Stimulated activated CD8-positive, alpha-beta memory T cell treated with anti-CD3 and anti-CD28 coated beads, Interleukin-15, amount 100 ng/mL, for 1 hour (primary cell): ENCODE results near the gene SORD.
"Not testable (repeated sequence)": the region's sequence is repeated elsewhere in the genome, so short reads cannot be mapped to it uniquely, and the experiment has no call there.

Experiments
- DNase-seq: peaks from one replicate; pipeline ENCODE4 v3.0.0-alpha.2; 2020; ENCODE audit warnings: low read depth

SORD gene

DNA sequence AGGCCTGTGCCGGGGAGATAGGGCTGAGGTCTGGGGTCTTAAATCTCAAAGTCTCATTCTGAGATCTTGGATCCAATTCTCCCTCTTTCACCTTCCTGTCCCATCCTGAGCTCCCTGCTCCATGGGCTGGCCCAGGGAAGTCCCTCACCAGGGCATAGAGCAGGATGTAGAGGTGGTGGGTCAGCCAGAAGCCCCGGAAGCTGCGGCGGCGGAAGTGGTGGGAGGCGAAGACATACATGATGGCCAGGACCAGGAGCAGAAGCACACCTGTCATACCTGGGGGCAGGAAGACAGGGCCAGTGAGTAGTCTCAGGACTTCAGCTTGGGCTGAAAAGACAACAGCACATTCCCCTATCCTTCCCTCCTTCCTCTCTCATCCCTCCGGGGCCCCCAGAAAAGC is 74.5 kb downstream of the SORD start:
- DNase-seq, result no peak

GRCh38 chr15:45099549-45100165 is 76.7 kb downstream of the SORD start:
- DNase-seq, result no peak

DNA sequence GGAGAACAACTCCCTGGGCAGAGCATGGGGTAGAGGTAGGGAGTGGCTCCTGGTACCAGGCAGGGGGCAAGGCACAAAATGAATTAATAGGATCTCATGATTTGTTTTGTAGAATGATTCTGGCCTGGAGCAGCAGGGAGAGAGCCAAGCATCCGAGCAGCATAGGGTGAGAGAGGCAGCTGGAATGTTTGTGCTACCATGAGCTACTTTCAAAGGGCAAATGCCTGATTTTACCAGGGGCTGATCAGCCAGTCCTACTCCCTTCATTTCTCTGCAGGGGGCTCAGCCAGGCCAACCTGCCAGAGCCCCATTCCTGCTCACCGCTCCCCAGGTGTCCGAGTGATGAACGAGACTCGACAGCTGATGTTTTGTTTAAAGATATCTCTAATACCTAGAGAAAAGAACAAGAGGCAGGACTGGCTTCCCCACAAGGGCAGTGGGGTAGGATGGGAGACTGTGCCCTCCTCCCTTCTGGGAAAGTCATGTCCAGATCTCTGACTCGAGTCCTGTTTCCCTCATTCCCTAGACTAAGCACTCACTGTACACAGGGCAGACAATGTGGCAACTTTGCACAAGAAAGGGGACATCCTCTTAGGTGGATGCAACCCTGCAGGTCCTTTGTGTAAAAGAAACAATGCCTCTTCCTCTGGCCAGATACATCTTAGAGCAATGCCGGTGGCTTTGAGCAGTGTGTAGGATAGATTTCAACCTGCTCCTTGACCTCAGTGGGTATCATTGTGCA is 78.1 kb downstream of the SORD start:
- DNase-seq, result no peak

DNA sequence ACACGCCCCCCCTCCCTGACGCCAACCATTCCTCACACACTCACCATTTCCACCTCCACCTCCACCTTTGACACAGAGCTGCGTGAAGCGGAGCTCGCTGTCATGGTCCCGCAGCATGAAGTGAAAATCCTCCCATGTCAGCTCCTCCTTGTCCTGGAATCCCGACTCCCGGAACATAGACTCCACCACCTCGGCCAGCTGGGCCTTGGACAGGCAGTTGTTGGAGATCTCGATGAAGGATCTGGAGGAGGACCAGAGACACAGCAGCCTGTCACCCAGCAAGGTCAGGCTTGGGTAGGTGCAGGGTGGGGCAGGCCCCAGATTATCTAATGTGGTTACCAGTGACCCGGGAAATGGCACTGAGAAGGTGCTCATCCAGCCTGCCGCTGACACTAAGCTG is 78.8 kb downstream of the SORD start:
- DNase-seq, result no peak

DNA sequence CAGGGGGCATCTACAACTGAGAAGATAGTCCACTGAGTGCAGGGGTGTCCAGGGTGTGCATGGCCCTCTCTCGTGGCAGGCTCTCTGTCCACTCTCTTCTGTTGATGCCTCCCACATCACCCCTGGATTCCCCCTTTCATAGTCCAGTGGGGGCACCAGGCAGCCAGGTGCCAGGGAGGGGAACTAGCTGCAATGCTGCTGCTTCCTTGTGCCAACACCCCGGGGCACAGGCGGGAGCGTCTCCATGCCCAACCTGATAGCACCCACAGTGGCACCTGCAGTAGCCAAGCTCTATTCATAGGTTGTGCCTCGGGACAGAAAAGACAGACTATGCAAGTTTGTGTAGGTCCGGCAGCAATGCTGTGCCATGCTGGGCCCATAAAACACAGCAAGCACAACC is 79.2 kb downstream of the SORD start:
- DNase-seq, result no peak

GRCh38 chr15:45104170-45104569 is 81.2 kb downstream of the SORD start:
- not testable (repeated sequence) for DNase-seq

GRCh38 chr15:45105586-45105985 is 82.6 kb downstream of the SORD start:
- no peak for DNase-seq

GRCh38 chr15:45106002-45106790 is 83.2 kb downstream of the SORD start:
- DNase-seq, result no peak

DNA sequence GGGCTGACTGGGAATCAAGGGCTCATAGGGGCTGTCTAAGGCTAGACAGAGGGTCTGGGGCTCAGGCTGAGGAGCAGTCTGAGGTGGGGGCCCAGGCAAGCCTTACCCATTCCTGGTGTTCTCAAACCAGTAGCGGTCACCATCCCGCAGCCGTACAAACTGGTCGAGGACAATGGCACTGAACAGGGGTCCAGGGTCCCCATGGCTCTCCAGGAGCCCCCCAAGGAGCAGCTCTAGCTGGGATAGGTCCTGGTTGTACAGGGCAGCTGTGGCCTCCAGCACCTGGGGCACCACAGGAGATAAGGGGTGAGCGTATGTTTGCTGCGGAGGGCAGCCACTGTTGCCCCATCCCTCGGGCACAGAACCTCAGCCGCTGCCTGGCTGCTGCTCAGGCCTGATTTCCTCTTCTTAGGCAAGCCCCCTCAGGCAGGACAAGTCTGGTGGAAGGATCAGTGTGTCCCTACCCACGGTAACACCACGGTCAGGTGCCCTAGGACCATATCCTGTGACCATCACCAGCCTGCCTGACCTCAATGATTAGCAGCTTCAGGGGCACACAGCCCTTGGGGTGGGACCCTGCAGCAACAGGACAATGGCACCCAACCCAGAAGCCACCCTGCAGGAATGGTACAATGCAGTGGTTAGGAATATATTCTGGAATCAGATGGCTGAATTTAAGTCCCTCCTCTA is 85.1 kb downstream of the SORD start:
- no peak for DNase-seq

- no peak for DNase-seq
These were observed 87.3 kb downstream of the SORD start for GRCh38 chr15:45110256-45110820.

GRCh38 chr15:45111390-45112142 is 88.6 kb downstream of the SORD start:
- DNase-seq, result no peak

GRCh38 chr15:45112143-45112590 is 89.2 kb downstream of the SORD start:
- DNase-seq, result no peak

- DNase-seq, result no peak
These were observed 89.8 kb downstream of the SORD start for GRCh38 chr15:45112591-45113379.

DNA sequence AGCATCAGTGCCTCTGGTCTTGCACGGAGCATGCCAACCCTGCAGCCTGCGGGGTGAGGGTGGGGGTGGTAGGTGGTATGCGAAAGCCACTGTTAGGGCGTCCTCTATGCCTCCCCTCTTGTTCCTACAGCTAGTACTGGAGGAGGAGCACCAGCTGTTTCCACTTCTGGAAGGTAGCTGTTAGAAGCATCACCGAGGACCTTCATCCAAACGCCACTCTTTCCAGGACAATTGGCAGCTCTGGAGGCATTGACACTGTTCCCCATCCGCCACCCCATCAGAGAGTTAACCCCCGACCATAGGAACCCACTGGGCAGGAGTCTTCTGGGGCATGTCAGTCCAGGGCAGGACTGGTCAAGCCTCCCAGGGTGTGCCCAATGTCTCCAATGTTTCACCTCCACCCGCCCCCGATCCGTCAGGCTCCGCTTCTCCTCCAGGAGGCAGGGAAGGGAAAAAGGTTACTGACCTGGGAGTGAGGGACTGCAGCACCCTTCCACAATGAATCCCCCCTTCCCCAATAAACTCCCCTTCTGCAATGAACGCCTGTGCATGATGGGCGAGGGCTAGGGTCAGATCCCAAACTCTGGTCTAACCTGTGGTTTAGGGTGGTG is 90.5 kb downstream of the SORD start:
- DNase-seq, result no peak

DNA sequence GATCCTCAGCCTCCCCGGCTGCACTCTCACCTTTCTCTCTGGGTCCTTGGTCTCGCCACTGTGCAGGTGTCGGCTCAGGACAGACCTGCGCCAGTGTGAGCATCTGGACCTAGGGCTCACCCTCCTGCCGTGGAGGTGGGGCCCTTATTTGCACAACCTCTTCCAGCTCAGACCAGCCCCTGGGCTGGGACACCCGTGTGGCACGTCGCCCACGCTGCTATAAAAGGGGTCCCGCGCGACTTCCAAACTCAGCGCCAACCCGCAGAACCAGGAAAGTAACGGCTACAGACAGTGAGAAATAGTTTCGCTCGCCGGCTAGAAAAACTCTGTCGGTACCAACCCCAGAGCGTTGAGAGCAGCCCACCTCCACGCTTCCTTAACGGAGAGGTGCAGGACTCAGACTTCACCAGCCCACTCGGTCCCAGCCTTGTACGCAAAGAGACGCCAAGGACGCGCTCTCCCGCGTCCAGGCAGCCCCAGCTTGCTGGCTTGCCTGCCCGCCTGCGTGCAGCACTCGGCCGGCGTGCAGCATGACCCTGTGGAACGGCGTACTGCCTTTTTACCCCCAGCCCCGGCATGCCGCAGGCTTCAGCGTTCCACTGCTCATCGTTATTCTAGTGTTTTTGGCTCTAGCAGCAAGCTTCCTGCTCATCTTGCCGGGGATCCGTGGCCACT is 91.2 kb downstream of the SORD start, which contains the start of the genes DUOX2 and DUOXA2:
TSS of gene DUOX2 (minus strand) at position 97 of the 675 bp plus-strand sequence. CDS start 761 bp downstream, outside the sequence.
TSS of gene DUOXA2 (plus strand) at position 251 of the 675 bp plus-strand sequence. CDS start at position 531, 280 bp downstream.
- DNase-seq, result no peak

DNA sequence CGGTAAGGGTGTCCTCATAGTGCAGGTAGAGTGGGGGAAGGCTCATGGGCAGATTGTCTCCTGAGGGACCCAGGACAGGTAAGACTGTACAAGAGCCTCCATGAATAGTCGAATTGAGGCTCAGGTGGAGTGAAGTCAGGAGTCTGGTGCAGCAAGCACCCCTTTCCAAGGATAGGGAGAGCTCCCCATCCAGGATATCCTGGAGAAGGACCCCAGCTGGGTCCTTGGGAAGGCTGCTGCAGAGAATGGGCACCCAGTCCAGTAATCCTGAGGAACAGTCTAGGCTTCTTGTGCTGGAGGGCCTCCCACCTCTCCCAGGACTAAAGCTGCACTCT is 91.7 kb downstream of the SORD start:
- DNase-seq, result no peak

- DNase-seq, result no peak
These were observed 92.4 kb downstream of the SORD start for GRCh38 chr15:45115312-45115820.

- no peak for DNase-seq
These were observed 93.0 kb downstream of the SORD start for GRCh38 chr15:45116006-45116481.
